Measurements from ENCODE around the gene GALR3.

GALR3 gene

GRCh38 chr22:37801946-37802309, 21.3 kb upstream of the GALR3 start:
- H3K4me2 ChIP-seq: peak overlapping the region; percentile 90 to 99 (median 98)

GRCh38 chr22:37802310-37803194, 20.6 kb upstream of the GALR3 start:
- H3K9ac ChIP-seq: peak overlapping the region; percentile 42 to 83 (median 66); a peak in 21 of 22 replicates
- H3K4me3 ChIP-seq: peak overlapping the region; percentile 58 to 78 (median 71)
- peaks cover 18 to 38% (median 29%) of the 10 kb centered on the region in 10 experiments for H3K4me1 ChIP-seq
- peaks cover 58 to 66% (median 64%) of the 10 kb centered on the region in 11 experiments for H3K27me3 ChIP-seq
- H3K9me3 ChIP-seq (replicated peaks in 1 of 11): peaks cover 0 to 13% (median 9%) of the 10 kb centered on the region in 11 experiments; a peak in 13 of 22 replicates
- peaks cover 0 to 28% (median 17%) of the 10 kb centered on the region in 11 experiments; a peak in 9 of 22 replicates for H4K20me1 ChIP-seq
- H3K27ac ChIP-seq: peak overlapping the region in 1 of 11 experiments; percentile 28; a peak in 3 of 22 replicates
- TF ChIP-seq Cebpa-rat (IDR thresholded peaks at IDR 0.05): 0 out of 22 replicates have a peak, but pooled peaks of 1 of the 11 experiments have one; percentile 34
- H3K4me2 ChIP-seq: peak overlapping the region; percentile 90 to 99 (median 98)
- no peaks in the 10 kb centered on the region for H3K36me3 ChIP-seq

More at GRCh38 chr22:37801946-37802309, 21.3 kb upstream of the GALR3 start:
- Histone ChIP-seq H3K27ac (peak overlapping the region in 1 of 11 experiments; percentile 28; a peak in 2 of 22 replicates), H3K4me3 (peak overlapping the region; percentile 58 to 78 (median 71)), H4K20me1 (peaks cover 0 to 28% (median 17%) of the 10 kb centered on the region in 11 experiments; a peak in 8 of 22 replicates), H3K27me3 (peaks cover 52 to 59% (median 58%) of the 10 kb centered on the region in 11 experiments), H3K4me1 (peaks cover 14 to 32% (median 24%) of the 10 kb centered on the region in 10 experiments), H3K36me3 (no peaks in the 10 kb centered on the region), H3K9ac (peak overlapping the region; percentile 42 to 83 (median 66); a peak in 20 of 22 replicates), H3K9me3 (replicated peaks in 1 of 11) (peaks cover 0 to 13% (median 9%) of the 10 kb centered on the region in 11 experiments; a peak in 13 of 22 replicates)
- TF ChIP-seq Cebpa-rat (IDR thresholded peaks at IDR 0.05): no peak

DNA sequence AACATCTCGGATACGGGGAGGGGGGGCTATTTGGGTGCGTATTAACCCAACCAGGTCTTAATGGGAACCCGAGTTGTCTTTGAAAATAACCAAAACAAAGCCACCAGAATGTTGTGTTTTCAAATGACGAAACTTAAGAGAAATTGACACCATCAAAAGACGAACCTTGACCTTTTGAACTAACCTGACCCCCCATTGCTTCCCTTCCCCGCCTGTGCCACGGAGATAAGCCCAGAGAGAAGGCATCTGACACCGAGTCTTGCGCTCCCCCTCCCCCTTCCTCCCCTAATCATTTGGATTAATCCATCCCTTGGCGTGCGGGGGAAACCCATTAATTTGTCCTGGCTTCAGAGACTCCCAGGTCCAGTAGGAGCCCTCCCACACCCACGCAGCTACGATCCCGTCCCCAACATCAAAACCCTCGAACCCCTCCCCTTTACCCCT, 20.0 kb upstream of the GALR3 start:
- TF ChIP-seq Cebpa-rat (IDR thresholded peaks at IDR 0.05): no peak
- H3K36me3 ChIP-seq: no peaks in the 10 kb centered on the region
- H3K4me2 ChIP-seq: peak overlapping the region; percentile 90 to 99 (median 98)
- H4K20me1 ChIP-seq: peaks cover 0 to 28% (median 17%) of the 10 kb centered on the region in 11 experiments; a peak in 9 of 22 replicates
- H3K9ac ChIP-seq: peak overlapping the region in 1 of 11 experiments; percentile 83; a peak in 1 of 22 replicates
- no peak overlapping the region for H3K27ac ChIP-seq
- H3K4me3 ChIP-seq: peak overlapping the region; percentile 58 to 78 (median 71); a peak in 18 of 20 replicates
- peaks cover 65 to 72% (median 71%) of the 10 kb centered on the region in 11 experiments for H3K27me3 ChIP-seq
- peaks cover 21 to 41% (median 33%) of the 10 kb centered on the region in 10 experiments for H3K4me1 ChIP-seq
- H3K9me3 ChIP-seq (replicated peaks in 1 of 11): peaks cover 0 to 13% (median 9%) of the 10 kb centered on the region in 11 experiments; a peak in 13 of 22 replicates

- H3K27me3 ChIP-seq: peaks cover 71 to 78% (median 76%) of the 10 kb centered on the region in 11 experiments
- no peak overlapping the region for H3K9ac ChIP-seq
- no peak overlapping the region for H3K4me3 ChIP-seq
- TF ChIP-seq Cebpa-rat (IDR thresholded peaks at IDR 0.05): no peak
- H3K36me3 ChIP-seq: no peaks in the 10 kb centered on the region
- H4K20me1 ChIP-seq: peaks cover 0 to 34% (median 18%) of the 10 kb centered on the region in 11 experiments; a peak in 9 of 22 replicates
- H3K9me3 ChIP-seq (replicated peaks in 1 of 11): peaks cover 0 to 13% (median 9%) of the 10 kb centered on the region in 11 experiments; a peak in 13 of 22 replicates
- no peak overlapping the region for H3K4me2 ChIP-seq
- H3K4me1 ChIP-seq: peaks cover 25 to 46% (median 39%) of the 10 kb centered on the region in 10 experiments
- H3K27ac ChIP-seq: no peak overlapping the region
Observed at GRCh38 chr22:37803639-37804351, 19.4 kb upstream of the GALR3 start.

DNA sequence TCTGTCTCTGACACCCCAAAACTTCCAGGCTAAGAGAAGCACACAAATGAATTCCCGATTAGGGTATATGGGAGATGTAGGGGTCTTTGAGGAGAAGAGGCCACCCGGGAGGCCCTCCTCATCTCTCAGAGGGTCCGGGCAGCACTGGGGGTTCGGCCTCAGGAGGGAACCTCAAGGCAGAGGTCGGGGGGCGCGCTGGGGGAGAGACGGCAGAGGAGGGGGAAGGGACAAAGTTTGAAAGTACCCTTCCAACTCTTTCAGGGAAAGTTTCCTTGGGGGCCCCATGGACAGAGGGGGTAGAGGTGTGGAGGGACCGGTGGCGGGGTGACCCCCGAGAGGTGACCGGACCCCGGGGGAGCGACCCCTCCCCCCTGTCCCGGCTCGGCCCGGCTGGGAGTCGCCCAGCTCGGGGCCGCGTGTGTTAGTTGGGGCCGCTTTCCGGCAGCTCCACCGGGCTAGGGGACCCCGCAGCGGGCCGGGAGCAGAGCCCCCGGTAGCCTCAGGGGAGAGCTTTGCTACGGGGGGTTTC, 18.8 kb upstream of the GALR3 start:
- Histone ChIP-seq H3K4me2 (peak overlapping the region in 7 of 11 experiments; percentile 4 to 47 (median 24); a peak in 6 of 22 replicates), H4K20me1 (peaks cover 0 to 39% (median 19%) of the 10 kb centered on the region in 11 experiments; a peak in 9 of 22 replicates), H3K4me3 (peak overlapping the region in 5 of 10 experiments; percentile 7 to 40 (median 14); a peak in 7 of 20 replicates), H3K27ac (no peak overlapping the region), H3K9me3 (replicated peaks in 1 of 11) (peaks cover 0 to 13% (median 9%) of the 10 kb centered on the region in 11 experiments; a peak in 13 of 22 replicates), H3K36me3 (no peaks in the 10 kb centered on the region), H3K27me3 (peaks cover 77 to 84% (median 83%) of the 10 kb centered on the region in 11 experiments), H3K9ac (peak overlapping the region in 3 of 11 experiments; percentile 24 to 55 (median 26); a peak in 2 of 22 replicates), H3K4me1 (peaks cover 25 to 47% (median 40%) of the 10 kb centered on the region in 10 experiments)
- no peak for TF ChIP-seq Cebpa-rat (IDR thresholded peaks at IDR 0.05)

GRCh38 chr22:37804881-37805809, 18.0 kb upstream of the GALR3 start:
- peaks cover 25 to 47% (median 40%) of the 10 kb centered on the region in 10 experiments for H3K4me1 ChIP-seq
- TF ChIP-seq Cebpa-rat (IDR thresholded peaks at IDR 0.05): no peak
- peaks cover 0 to 46% (median 19%) of the 10 kb centered on the region in 11 experiments; a peak in 9 of 22 replicates for H4K20me1 ChIP-seq
- H3K36me3 ChIP-seq: no peaks in the 10 kb centered on the region
- peak overlapping the region in 5 of 10 experiments; percentile 7 to 40 (median 14); a peak in 7 of 20 replicates for H3K4me3 ChIP-seq
- peaks cover 0 to 13% (median 9%) of the 10 kb centered on the region in 11 experiments; a peak in 13 of 22 replicates for H3K9me3 ChIP-seq (replicated peaks in 1 of 11)
- no peak overlapping the region for H3K27ac ChIP-seq
- peak overlapping the region in 3 of 11 experiments; percentile 24 to 55 (median 26); a peak in 2 of 22 replicates for H3K9ac ChIP-seq
- peaks cover 84 to 91% (median 90%) of the 10 kb centered on the region in 11 experiments for H3K27me3 ChIP-seq
- peak overlapping the region in 7 of 11 experiments; percentile 4 to 47 (median 24); a peak in 6 of 22 replicates for H3K4me2 ChIP-seq

DNA sequence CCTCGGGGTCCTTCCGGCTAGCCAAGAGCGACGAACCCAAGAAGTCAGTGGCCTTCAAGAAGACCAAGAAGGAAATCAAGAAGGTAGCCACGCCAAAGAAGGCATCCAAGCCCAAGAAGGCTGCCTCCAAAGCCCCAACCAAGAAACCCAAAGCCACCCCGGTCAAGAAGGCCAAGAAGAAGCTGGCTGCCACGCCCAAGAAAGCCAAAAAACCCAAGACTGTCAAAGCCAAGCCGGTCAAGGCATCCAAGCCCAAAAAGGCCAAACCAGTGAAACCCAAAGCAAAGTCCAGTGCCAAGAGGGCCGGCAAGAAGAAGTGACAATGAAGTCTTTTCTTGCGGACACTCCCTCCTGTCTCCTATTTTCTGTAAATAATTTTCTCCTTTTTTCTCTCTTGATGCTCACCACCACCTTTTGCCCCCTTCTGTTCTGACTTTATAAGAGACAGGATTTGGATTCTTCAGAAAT, 17.3 kb upstream of the GALR3 start:
- Histone ChIP-seq H3K9me3 (replicated peaks in 1 of 11) (peaks cover 0 to 13% (median 9%) of the 10 kb centered on the region in 11 experiments; a peak in 13 of 22 replicates), H3K9ac (no peak overlapping the region), H3K27ac (no peak overlapping the region), H3K4me3 (no peak overlapping the region), H3K36me3 (no peaks in the 10 kb centered on the region), H3K4me1 (peaks cover 25 to 47% (median 40%) of the 10 kb centered on the region in 10 experiments), H4K20me1 (peaks cover 0 to 49% (median 19%) of the 10 kb centered on the region in 11 experiments; a peak in 9 of 22 replicates), H3K4me2 (no peak overlapping the region), H3K27me3 (peaks cover 85 to 93% (median 91%) of the 10 kb centered on the region in 11 experiments)
- no peak for TF ChIP-seq Cebpa-rat (IDR thresholded peaks at IDR 0.05)

Data from BLaER1 treated with 17β-estradiol and CSF1 and Interleukin-3, amounts not matched to agents 10 nM and 100 nM (cell line).